Mesodermal cell (in vitro differentiated cells): ENCODE results near the gene MARCKSL1.
"Not testable (repeated sequence)": the region's sequence is repeated elsewhere in the genome, so short reads cannot be mapped to it uniquely, and the experiment has no call there.

Experiments
- H3K27ac ChIP-seq: 2 replicates; pipeline ENCODE4 v1.7.0; 2013; ENCODE audit warnings: mild to moderate bottlenecking, low read depth, low read length, moderate library complexity; ENCODE audit not compliant: severe bottlenecking
- H3K36me3 ChIP-seq: 2 replicates; pipeline ENCODE4 v1.7.1; 2013; ENCODE audit warnings: mild to moderate bottlenecking, low read length, moderate library complexity; ENCODE audit not compliant: control insufficient read depth, insufficient read depth
- H3K4me1 ChIP-seq: one replicate; pipeline ENCODE4 v1.7.1; 2013; ENCODE audit warnings: mild to moderate bottlenecking, low read length; ENCODE audit not compliant: insufficient read depth, control insufficient read depth, poor library complexity, severe bottlenecking
- H3K4me3 ChIP-seq: 2 replicates; pipeline ENCODE4 v1.7.0; 2013; ENCODE audit warnings: low read length, control low read depth, mild to moderate bottlenecking; ENCODE audit not compliant: insufficient read depth, poor library complexity, severe bottlenecking; ENCODE audit errors: extremely low read depth
- H3K9me3 ChIP-seq: 2 replicates; pipeline ENCODE4 v1.7.1; 2013; ENCODE audit warnings: mild to moderate bottlenecking, low read length, moderate library complexity; ENCODE audit not compliant: control insufficient read depth
- WGBS, 2 experiments: methylation state at CpG; one replicate each; pipeline ENCODE4 v1.1.5; 2013; ENCODE audit warnings: missing lambda C conversion rate in 2 of 2; ENCODE audit not compliant: insufficient coverage in 2 of 2; 5-methylcytosine and 5-hydroxymethylcytosine counted together

The MARCKSL1 gene

DNA sequence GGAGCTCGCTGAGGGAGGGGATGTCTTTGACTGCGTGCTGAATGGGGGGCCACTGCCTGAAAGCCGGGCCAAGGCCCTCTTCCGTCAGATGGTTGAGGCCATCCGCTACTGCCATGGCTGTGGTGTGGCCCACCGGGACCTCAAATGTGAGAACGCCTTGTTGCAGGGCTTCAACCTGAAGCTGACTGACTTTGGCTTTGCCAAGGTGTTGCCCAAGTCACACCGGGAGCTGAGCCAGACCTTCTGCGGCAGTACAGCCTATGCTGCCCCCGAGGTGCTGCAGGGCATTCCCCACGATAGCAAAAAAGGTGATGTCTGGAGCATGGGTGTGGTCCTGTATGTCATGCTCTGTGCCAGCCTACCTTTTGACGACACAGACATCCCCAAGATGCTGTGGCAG is 27.7 kb upstream of the MARCKSL1 start:
- Histone ChIP-seq H3K4me1 (peaks cover 5% of the 10 kb centered on the region), H3K4me3 (no peak overlapping the region), H3K36me3 (peaks cover 59% of the 10 kb centered on the region), H3K27ac (no peak overlapping the region), H3K9me3 (no peaks in the 10 kb centered on the region)
- 96% methylated on average over 7 to 10 of the region's 12 CpGs for WGBS, 2 experiments

GRCh38 chr1:32362474-32363313 is 26.7 kb upstream of the MARCKSL1 start, which contains the start of the genes FAM229A and TSSK3:
TSS of gene FAM229A (minus strand) at chr1:32362485. CDS start at chr1:32362091, 394 bp downstream.
TSS of gene TSSK3 (plus strand) at chr1:32362539. CDS start at chr1:32362702, 163 bp downstream.
- H3K4me3 ChIP-seq, result peak within 1 kb of the TSS; percentile 26
- peaks cover 5% of the 10 kb centered on the region for H3K4me1 ChIP-seq
- peaks cover 52% of the 10 kb centered on the region for H3K36me3 ChIP-seq
- H3K9me3 ChIP-seq, result no peaks in the 10 kb centered on the region
- no peak within 1 kb of the TSS for H3K27ac ChIP-seq
- 79 to 83% methylated on average over 11 to 13 of the region's 17 CpGs for WGBS, 2 experiments

DNA sequence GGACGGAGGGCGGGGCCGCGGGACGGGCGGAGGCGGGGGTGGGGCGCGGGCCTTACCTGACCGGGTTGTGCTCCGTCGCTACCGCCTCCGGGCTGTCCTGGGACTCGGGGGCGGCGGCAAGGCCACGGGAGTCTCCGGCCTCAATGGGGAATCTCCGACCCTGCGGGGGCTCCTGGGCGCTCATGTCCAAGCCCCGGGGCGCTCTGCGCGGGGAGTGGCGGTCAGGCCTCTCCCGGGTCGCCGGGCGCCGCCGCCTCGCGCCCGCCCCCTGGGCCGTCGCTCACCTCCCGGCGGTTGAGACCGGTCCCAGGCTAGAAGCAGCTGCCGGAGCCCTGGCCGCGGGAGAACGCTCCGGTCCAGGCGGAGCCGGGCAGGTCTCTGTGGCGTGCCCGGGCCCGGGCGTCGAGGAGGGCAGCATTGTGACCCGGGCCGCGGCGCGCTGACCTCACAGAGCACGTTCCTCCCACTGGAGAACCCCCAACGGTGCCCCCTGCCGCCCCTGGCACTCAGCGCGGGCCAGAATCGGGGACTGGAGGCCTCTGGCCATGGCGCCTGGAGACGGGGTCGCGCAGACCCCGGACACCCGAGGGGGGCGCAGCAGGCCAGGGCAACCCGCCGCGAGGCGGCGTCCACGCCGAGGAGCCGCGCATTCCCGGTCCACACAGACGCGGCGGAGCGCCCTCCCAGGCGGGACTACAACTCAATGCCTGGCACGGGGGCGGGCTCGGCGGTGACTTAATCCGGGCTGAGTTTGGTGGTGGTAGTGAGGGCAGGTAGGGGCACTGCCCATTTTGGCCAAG is 25.8 kb upstream of the MARCKSL1 start:
- Histone ChIP-seq H3K4me1 (peaks cover 5% of the 10 kb centered on the region), H3K9me3 (no peaks in the 10 kb centered on the region), H3K36me3 (peaks cover 45% of the 10 kb centered on the region), H3K4me3 (peak overlapping the region; percentile 26), H3K27ac (no peak overlapping the region)
- 10% methylated on average over 50 to 68 of the region's 91 CpGs for WGBS, 2 experiments

DNA sequence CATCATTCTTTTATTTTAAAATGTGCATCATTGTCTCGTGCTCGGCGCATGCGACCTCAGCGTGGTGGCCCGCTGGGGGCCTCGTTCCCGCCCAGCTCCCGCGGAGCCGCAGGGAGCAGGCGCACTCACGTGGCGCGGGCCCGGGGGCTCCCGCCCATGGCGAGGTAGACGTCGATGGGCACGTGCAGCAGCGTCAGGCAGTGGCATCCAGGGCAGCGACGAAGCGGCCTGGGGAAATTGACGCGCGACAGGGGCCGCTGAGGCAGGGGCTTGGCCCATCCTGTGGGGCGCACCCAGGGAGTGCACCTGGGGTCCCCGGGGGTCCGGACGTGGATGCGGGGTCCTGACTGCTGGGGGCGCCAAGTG is 25.3 kb upstream of the MARCKSL1 start:
- H3K36me3 ChIP-seq, result peaks cover 39% of the 10 kb centered on the region

DNA sequence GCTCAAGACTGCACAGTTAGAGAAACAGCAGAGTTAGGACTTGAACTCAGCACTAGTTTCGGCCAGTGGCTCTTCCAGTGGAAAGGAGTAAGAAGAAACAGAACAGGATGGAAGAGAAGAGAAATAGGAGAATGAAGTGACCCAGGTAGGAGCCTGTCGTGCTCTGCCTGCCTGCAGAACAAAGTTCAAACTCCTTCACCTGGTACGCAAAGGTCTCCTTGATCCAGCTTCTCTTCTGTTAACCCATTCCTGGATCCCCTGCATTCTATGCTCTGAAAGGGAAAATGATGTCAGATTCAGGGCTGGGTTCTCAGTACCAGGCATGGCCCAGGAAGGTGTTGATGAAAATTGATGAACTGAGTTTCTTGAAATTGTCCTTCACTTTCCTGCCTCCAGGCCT is 22.4 kb upstream of the MARCKSL1 start:
- Histone ChIP-seq H3K9me3 (no peaks in the 10 kb centered on the region), H3K27ac (no peak overlapping the region), H3K36me3 (peaks cover 11% of the 10 kb centered on the region), H3K4me1 (peaks cover 13% of the 10 kb centered on the region), H3K4me3 (no peak overlapping the region)
- WGBS, 2 experiments, result 100% methylated on average over 3 of the region's 3 CpGs

More for the DNA sequence above, 25.3 kb upstream of the MARCKSL1 start:
- WGBS, 2 experiments, result 73 to 82% methylated on average over 24 to 29 of the region's 35 CpGs
- Histone ChIP-seq H3K4me1 (peaks cover 5% of the 10 kb centered on the region), H3K9me3 (no peaks in the 10 kb centered on the region), H3K4me3 (no peak overlapping the region), H3K27ac (no peak overlapping the region)

- Histone ChIP-seq H3K9me3 (no peaks in the 10 kb centered on the region), H3K4me3 (no peak overlapping the region), H3K27ac (no peak overlapping the region), H3K4me1 (peaks cover 21% of the 10 kb centered on the region), H3K36me3 (peaks cover 3% of the 10 kb centered on the region)
- WGBS, 2 experiments, result 90 to 100% methylated on average over 1 to 6 of the region's 6 CpGs
Observed at GRCh38 chr1:32357614-32358013, 21.6 kb upstream of the MARCKSL1 start.

- WGBS, 2 experiments, result 85 to 92% methylated on average over 1 of the region's 1 CpG
- H3K4me3 ChIP-seq, result no peak overlapping the region
- peaks cover 3% of the 10 kb centered on the region for H3K36me3 ChIP-seq
- H3K9me3 ChIP-seq, result no peaks in the 10 kb centered on the region
- no peak overlapping the region for H3K27ac ChIP-seq
- peaks cover 23% of the 10 kb centered on the region for H3K4me1 ChIP-seq
Observed at GRCh38 chr1:32356478-32356877, 20.4 kb upstream of the MARCKSL1 start.

DNA sequence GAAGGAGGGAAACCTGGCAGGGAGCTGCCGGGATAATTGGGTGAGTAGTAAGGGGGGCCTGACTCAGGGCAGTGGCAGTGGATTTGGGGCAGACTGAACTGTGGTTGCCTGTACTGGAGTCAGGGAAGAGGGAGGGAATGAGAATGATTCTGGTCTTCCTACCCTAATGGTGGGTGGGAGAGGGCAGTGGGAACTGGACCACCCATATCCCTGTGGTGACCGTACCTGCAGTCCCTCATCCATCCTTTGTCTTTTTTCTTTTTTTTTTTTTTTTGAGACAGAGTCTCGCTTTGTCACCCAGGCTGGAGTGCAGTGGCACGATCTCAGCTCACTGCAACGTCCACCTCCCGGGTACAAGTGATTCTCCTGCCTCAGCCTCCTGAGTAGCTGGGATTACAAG is 19.7 kb upstream of the MARCKSL1 start:
- 93 to 100% methylated on average over 4 to 5 of the region's 6 CpGs for WGBS, 2 experiments
- H3K4me3 ChIP-seq, H3K9me3 ChIP-seq, H3K36me3 ChIP-seq, H3K27ac ChIP-seq: not testable (repeated sequence)
- H3K4me1 ChIP-seq, result peaks cover 23% of the 10 kb centered on the region

- 35 to 57% methylated on average over 2 of the region's 2 CpGs for WGBS, 2 experiments
- peaks cover 3% of the 10 kb centered on the region for H3K36me3 ChIP-seq
- peak overlapping the region; percentile 79 for H3K27ac ChIP-seq
- peaks cover 9% of the 10 kb centered on the region for H3K9me3 ChIP-seq
- H3K4me1 ChIP-seq, result peaks cover 27% of the 10 kb centered on the region
- no peak overlapping the region for H3K4me3 ChIP-seq
Observed at GRCh38 chr1:32353886-32354570, 18.0 kb upstream of the MARCKSL1 start.

GRCh38 chr1:32353431-32353830 is 17.4 kb upstream of the MARCKSL1 start:
- peaks cover 27% of the 10 kb centered on the region for H3K4me1 ChIP-seq
- peaks cover under 1% of the 10 kb centered on the region for H3K36me3 ChIP-seq
- peaks cover 9% of the 10 kb centered on the region for H3K9me3 ChIP-seq
- H3K4me3 ChIP-seq, result no peak overlapping the region
- WGBS, 2 experiments, result 70 to 93% methylated on average over 2 of the region's 2 CpGs
- peak overlapping the region; percentile 79 for H3K27ac ChIP-seq
